Stomach (tissue), 4 donors: ENCODE measurements around the gene COA1.
"Not testable (repeated sequence)": the region's sequence is repeated elsewhere in the genome, so short reads cannot be mapped to it uniquely, and the experiment has no call there.

Source experiments
- CTCF ChIP-seq, 7 experiments: fragments of 450-650 bp in 4 of 7; fragments of 200-600 bp in 3 of 7; sonication (generic) in 3 of 7; IDR thresholded peaks; one replicate each; pipeline ENCODE4 v1.5.1; 2016 to 2019; ENCODE audit warnings: antibody characterized with exemption in 7 of 7, control low read depth in 2 of 7, mild to moderate bottlenecking in 1 of 7
- EP300 ChIP-seq: sonication (generic); formaldehyde crosslinking; IDR thresholded peaks from one replicate; pipeline ENCODE4 v1.6.1; 2017; ENCODE audit warnings: antibody characterized with exemption
- POLR2A ChIP-seq, 4 donors: fragments of 450-650 bp; IDR thresholded peaks; one replicate each; pipeline ENCODE4 v1.6.1; 2016; ENCODE audit warnings: antibody characterized with exemption in 4 of 4, control low read depth in 2 of 4, mild to moderate bottlenecking in 1 of 4, moderate library complexity in 1 of 4
- POLR2AphosphoS5 ChIP-seq, 3 donors: sonication (generic); formaldehyde crosslinking; IDR thresholded peaks; one replicate each; pipeline ENCODE4 v1.6.1; 2016; ENCODE audit warnings: antibody characterized with exemption in 3 of 3

GRCh38 chr7:43673243-43673976 lies 55.9 kb downstream of the COA1 start:
- TF ChIP-seq POLR2A (IDR thresholded peaks at IDR 0.05); CTCF (IDR thresholded peaks at IDR 0.05); EP300; POLR2AphosphoS5 (IDR thresholded peaks at IDR 0.05): not testable (repeated sequence)
